Left ventricle myocardium inferior (tissue), 1 donor: ENCODE results near the gene RNF114. TPM values are rescaled to one million over a fixed set of nuclear protein-coding genes. Genes with fewer than 3 reads are reported as not detected.
A peak's percentile ranks its signal among the peaks of the same experiment; 100 is the strongest.

Experiments used
- DNase-seq: peaks from one replicate; pipeline ENCODE4 v3.0.0-alpha.2; 2020
- H3K27ac ChIP-seq: fragments of 200-600 bp; replicated peaks from 2 replicates; pipeline ENCODE4 v1.8.0; 2021
- H3K27me3 ChIP-seq: fragments of 200-600 bp; 2 replicates; pipeline ENCODE4 v1.8.0; 2021; ENCODE audit warnings: low read depth
- H3K36me3 ChIP-seq: fragments of 200-600 bp; 2 replicates; pipeline ENCODE4 v1.8.0; 2021
- H3K4me1 ChIP-seq: fragments of 200-600 bp; 2 replicates; pipeline ENCODE4 v1.8.0; 2021
- H3K4me3 ChIP-seq: fragments of 200-600 bp; 2 replicates; pipeline ENCODE4 v1.8.0; 2021; ENCODE audit warnings: mild to moderate bottlenecking, moderate library complexity
- H3K9me3 ChIP-seq: fragments of 200-600 bp; replicated peaks from 2 replicates; pipeline ENCODE4 v1.8.0; 2021
- intact Hi-C: fragments of 100-400 bp; cut with micrococcal nuclease; formaldehyde crosslinking; loops from one replicate; pipeline ENCODE4 v1.11.0; 2022
- total RNA-seq: library from RNA; stranded (reverse); fragmentation: NEBNext Ultra II Directional; extraction: Animal tissue kit (Norgen Biotek cat#: 25700); gene quantifications from one replicate; pipeline ENCODE4 v1.2.1, GENCODE V29; 2021
- TF ChIP-seq, protein P1 (sequence below): fragments of 200-600 bp; IDR thresholded peaks from 2 replicates; pipeline ENCODE4 v1.8.0; 2021; ENCODE audit warnings: antibody characterized with exemption, mild to moderate bottlenecking, borderline replicate concordance
- donor health status: DM: no; HTN: yes; CAD: no; lungs with severe emphysema.

Gene RNF114
- total RNA-seq, 1 donor from 2014 or later: 50.8 TPM

DNA sequence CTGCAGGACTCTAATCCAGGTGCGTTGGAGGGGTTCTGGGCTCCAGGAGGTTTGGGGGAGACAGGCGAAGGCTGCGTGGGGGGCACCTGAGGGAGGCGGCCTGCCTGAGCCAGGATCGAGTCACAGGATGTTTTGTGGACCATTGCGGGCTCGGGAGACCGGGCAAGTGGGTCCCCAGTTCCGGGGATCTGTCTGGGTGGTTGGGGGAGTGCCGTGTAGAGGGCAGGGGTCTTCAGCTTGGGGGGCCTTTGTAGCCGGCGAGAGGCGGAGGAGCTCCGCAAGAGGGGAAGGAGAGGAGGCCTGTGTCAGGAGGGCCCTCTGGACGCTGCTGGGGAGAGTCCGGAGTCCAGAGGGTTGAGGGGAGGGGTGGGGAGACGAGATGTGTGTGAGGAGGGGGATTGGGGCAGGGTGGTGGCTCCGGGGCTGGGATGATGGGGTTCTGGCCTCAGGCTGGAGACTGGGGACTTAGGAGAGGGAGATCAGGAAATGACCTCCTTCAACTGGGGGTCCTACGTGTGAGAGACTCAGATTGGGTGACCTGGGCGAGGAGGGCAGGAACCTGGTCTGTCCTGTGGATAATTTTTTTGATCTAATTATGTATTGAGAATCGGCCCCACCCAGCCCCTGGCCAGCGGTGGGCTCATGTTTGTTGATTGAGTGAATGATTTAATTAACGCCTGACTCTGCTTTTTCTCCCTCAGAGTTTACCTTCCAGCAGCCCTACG, 47.1 kb downstream of the RNF114 start:
- Histone ChIP-seq H3K4me3 (peak overlapping the region; percentile 70), H3K4me1 (peaks cover 74% of the 10 kb centered on the region), H3K9me3 (no peaks in the 10 kb centered on the region), H3K27me3 (no peaks in the 10 kb centered on the region), H3K36me3 (no peaks in the 10 kb centered on the region), H3K27ac (peak overlapping the region; percentile 76)
- no peak for DNase-seq
- TF ChIP-seq, protein P1, sequence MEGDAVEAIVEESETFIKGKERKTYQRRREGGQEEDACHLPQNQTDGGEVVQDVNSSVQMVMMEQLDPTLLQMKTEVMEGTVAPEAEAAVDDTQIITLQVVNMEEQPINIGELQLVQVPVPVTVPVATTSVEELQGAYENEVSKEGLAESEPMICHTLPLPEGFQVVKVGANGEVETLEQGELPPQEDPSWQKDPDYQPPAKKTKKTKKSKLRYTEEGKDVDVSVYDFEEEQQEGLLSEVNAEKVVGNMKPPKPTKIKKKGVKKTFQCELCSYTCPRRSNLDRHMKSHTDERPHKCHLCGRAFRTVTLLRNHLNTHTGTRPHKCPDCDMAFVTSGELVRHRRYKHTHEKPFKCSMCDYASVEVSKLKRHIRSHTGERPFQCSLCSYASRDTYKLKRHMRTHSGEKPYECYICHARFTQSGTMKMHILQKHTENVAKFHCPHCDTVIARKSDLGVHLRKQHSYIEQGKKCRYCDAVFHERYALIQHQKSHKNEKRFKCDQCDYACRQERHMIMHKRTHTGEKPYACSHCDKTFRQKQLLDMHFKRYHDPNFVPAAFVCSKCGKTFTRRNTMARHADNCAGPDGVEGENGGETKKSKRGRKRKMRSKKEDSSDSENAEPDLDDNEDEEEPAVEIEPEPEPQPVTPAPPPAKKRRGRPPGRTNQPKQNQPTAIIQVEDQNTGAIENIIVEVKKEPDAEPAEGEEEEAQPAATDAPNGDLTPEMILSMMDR: no peak
- intact Hi-C loops: loop anchor here (10.0 kb wide), 1 partner anchor 192 kb away; no protein-coding TSS in a partner anchor

DNA sequence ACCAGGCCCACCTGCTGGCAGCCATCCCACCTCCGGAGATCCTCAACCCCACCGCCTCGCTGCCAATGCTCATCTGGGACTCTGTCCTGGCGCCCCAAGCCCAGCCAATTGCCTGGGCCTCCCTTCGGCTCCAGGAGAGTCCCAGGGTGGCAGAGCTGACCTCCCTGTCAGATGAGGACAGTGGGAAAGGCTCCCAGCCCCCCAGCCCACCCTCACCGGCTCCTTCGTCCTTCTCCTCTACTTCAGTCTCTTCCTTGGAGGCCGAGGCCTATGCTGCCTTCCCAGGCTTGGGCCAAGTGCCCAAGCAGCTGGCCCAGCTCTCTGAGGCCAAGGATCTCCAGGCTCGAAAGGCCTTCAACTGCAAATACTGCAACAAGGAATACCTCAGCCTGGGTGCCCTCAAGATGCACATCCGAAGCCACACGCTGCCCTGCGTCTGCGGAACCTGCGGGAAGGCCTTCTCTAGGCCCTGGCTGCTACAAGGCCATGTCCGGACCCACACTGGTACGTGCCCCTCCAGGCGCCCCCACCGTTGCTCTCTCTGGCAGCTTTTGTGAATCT, 47.7 kb downstream of the RNF114 start:
- intact Hi-C loops: loop anchor here (10.0 kb wide), 1 partner anchor 191 kb away; no protein-coding TSS in a partner anchor
- Histone ChIP-seq H3K9me3 (no peaks in the 10 kb centered on the region), H3K27me3 (no peaks in the 10 kb centered on the region), H3K27ac (peak overlapping the region; percentile 76), H3K36me3 (no peaks in the 10 kb centered on the region), H3K4me1 (peaks cover 77% of the 10 kb centered on the region), H3K4me3 (peak overlapping the region; percentile 70)
- TF ChIP-seq, protein P1: no peak
- peak; percentile 29 for DNase-seq

DNA sequence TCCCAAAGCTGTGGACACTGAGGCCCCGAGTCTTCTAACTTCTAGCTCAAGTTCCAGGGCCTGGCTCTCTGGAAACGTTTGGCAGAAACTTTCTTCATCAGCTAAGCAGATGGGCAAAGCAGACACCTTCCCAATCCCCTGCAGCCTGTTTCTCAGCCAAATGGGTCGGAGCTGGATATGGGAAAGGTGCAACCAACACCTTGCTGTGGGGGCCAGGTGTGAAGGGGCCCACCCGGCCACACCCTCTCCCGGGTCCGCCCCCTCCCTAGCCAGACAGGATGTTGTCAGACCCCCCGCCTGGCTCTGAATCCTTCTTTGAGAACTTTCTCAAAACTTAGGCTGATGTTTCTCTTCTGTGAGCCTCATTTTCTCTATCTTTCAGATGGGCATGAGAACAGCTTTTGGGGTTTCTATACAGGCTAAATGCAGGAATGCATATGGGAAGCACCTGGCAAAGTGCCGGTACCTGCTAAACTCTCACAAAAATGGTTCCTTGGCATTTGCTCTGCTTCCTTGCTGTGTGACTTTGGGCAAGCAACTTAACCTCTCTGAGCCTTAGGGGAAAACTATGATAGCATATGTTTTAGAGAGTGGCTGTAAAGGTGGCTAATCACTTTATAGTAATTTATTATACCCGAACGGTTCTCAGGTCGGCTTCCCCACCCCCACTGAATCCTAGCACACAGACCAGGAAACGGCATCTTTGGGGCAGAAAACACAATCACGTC, 48.4 kb downstream of the RNF114 start:
- TF ChIP-seq, protein P1: no peak
- Histone ChIP-seq H3K27ac (peak overlapping the region; percentile 76), H3K27me3 (no peaks in the 10 kb centered on the region), H3K4me1 (peaks cover 79% of the 10 kb centered on the region), H3K36me3 (no peaks in the 10 kb centered on the region), H3K4me3 (peak overlapping the region; percentile 70), H3K9me3 (no peaks in the 10 kb centered on the region)
- no peak for DNase-seq
- intact Hi-C loops: loop anchor here (10.0 kb wide), 1 partner anchor 190 kb away; no protein-coding TSS in a partner anchor

DNA sequence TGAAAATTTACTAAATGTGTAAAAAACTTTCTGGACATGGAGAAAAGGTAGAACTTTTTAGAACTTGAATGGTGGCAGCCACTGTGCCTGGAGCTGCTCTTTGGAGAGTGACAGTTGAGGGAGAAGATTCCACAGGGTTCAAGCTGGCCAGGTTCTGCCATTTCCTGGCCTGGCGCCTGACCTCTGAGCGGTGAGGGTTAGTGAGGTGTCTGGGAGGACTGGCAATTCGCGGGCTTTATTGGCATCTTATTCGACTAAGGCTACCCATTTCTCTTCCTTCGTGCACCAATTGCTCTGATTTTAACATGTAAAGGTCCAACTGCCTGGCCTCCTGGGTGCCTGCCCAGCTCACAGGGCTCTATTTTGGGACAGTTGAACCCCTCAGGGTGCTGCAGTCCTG, 49.0 kb downstream of the RNF114 start:
- no peaks in the 10 kb centered on the region for H3K36me3 ChIP-seq
- intact Hi-C loops: loop anchor here (10.0 kb wide), 1 partner anchor 190 kb away; no protein-coding TSS in a partner anchor
- peak overlapping the region; percentile 70 for H3K4me3 ChIP-seq
- H3K27ac ChIP-seq: peak overlapping the region; percentile 16
- DNase-seq: no peak
- no peaks in the 10 kb centered on the region for H3K27me3 ChIP-seq
- H3K4me1 ChIP-seq: peaks cover 85% of the 10 kb centered on the region
- no peaks in the 10 kb centered on the region for H3K9me3 ChIP-seq
- TF ChIP-seq, protein P1: no peak

DNA sequence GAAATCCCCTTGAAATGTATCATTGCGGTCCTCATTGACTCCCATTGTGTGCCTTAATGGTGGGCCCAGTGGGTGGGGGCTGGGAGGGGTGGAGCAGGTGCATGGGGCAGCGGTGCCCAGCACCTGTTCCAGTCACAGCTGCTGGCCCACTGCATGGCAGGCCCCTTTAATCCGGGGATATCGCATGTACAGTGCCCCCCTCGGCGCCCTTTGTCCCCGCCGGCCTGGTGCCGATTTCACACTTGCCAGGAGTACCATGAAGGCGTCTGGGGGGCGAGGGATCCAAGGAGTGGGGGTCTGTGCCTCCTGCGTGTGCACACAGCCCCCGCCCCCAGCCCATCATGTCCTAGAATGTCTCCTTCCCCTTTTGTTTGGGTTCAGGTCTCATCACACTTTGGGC, 49.4 kb downstream of the RNF114 start:
- no peak overlapping the region for H3K27ac ChIP-seq
- no peaks in the 10 kb centered on the region for H3K27me3 ChIP-seq
- TF ChIP-seq, protein P1: no peak
- intact Hi-C loops: loop anchor here (10.0 kb wide), 1 partner anchor 189 kb away; no protein-coding TSS in a partner anchor
- no peaks in the 10 kb centered on the region for H3K9me3 ChIP-seq
- H3K4me1 ChIP-seq: peaks cover 90% of the 10 kb centered on the region
- no peak for DNase-seq
- no peaks in the 10 kb centered on the region for H3K36me3 ChIP-seq
- peak overlapping the region; percentile 70 for H3K4me3 ChIP-seq
